HS-5 (cell line): ENCODE data around the gene OIT3.
A peak's percentile ranks its signal among the peaks of the same experiment; 100 is the strongest.
"Not testable (repeated sequence)": the region's sequence is repeated elsewhere in the genome, so short reads cannot be mapped to it uniquely, and the experiment has no call there.

Source experiments
- DNase-seq: peaks from one replicate; pipeline ENCODE4 v3.0.0-alpha.2; 2012; ENCODE audit warnings: low read depth

The OIT3 gene

GRCh38 chr10:72903941-72904446, 10.5 kb downstream of the OIT3 start:
- DNase-seq = not testable (repeated sequence)

- DNase-seq = no peak
Observed at GRCh38 chr10:72904806-72905205, 11.3 kb downstream of the OIT3 start.

- no peak for DNase-seq
Observed at GRCh38 chr10:72906446-72906845, 12.9 kb downstream of the OIT3 start.

- DNase-seq = no peak
Observed at GRCh38 chr10:72910705-72911104, 17.2 kb downstream of the OIT3 start.

- DNase-seq = no peak
Observed at GRCh38 chr10:72911758-72912157, 18.2 kb downstream of the OIT3 start.

- DNase-seq = no peak
Observed at GRCh38 chr10:72912736-72913135, 19.2 kb downstream of the OIT3 start.

GRCh38 chr10:72913287-72913686, 19.7 kb downstream of the OIT3 start:
- no peak for DNase-seq

- not testable (repeated sequence) for DNase-seq
Observed at GRCh38 chr10:72917201-72917600, 23.7 kb downstream of the OIT3 start.

GRCh38 chr10:72917803-72918332, 24.3 kb downstream of the OIT3 start:
- DNase-seq = not testable (repeated sequence)

- DNase-seq = no peak
Observed at GRCh38 chr10:72918352-72918751, 24.8 kb downstream of the OIT3 start.

- DNase-seq = not testable (repeated sequence)
Observed at GRCh38 chr10:72921147-72921683, 27.7 kb downstream of the OIT3 start.

- DNase-seq = no peak
Observed at GRCh38 chr10:72924351-72924750, 30.8 kb downstream of the OIT3 start.

- no peak for DNase-seq
Observed at GRCh38 chr10:72925951-72926465, 32.5 kb downstream of the OIT3 start.

- DNase-seq = no peak
Observed at GRCh38 chr10:72927485-72927884, 33.9 kb downstream of the OIT3 start.

- no peak for DNase-seq
Observed at GRCh38 chr10:72928798-72929197, 35.3 kb downstream of the OIT3 start.

GRCh38 chr10:72930276-72930675, 36.7 kb downstream of the OIT3 start:
- no peak for DNase-seq

GRCh38 chr10:72932259-72933015, 38.9 kb downstream of the OIT3 start:
- DNase-seq = no peak

- DNase-seq = peak; percentile 32
Observed at GRCh38 chr10:72935361-72935760, 41.8 kb downstream of the OIT3 start.

GRCh38 chr10:72943498-72944234, 50.1 kb downstream of the OIT3 start:
- DNase-seq = no peak

GRCh38 chr10:72946963-72947362, 53.4 kb downstream of the OIT3 start:
- no peak for DNase-seq

GRCh38 chr10:72948762-72949161, 55.2 kb downstream of the OIT3 start:
- DNase-seq = no peak

GRCh38 chr10:72951760-72952159, 58.2 kb downstream of the OIT3 start:
- no peak for DNase-seq
